Psoas muscle (tissue), 8 donors: Measurements from ENCODE around the gene MRTFB. TPM values are rescaled to one million over a fixed set of nuclear protein-coding genes. Genes with fewer than 3 reads are reported as not detected.

Experiments used
- ATAC-seq, 4 donors: fragments of 200-7000 bp; cut with Tn5 transposase; one replicate each; pipeline ENCODE4 v1.9.1; 2020; ENCODE audit warnings: moderate library complexity in 3 of 4, mild to moderate bottlenecking in 2 of 4
- DNase-seq, 2 donors: peaks; one replicate each; pipeline ENCODE4 v3.0.0-alpha.2; 2020
- H3K27ac ChIP-seq: fragments of 200-600 bp; one replicate; pipeline ENCODE4 v1.8.0; 2022
- H3K27me3 ChIP-seq, 3 donors: fragments of 200-600 bp in 1 of 3; one replicate each; pipeline versions ENCODE4 v1.6.1 to v1.8.0; 2013 to 2022; ENCODE audit warnings: low read length in 2 of 3, mild to moderate bottlenecking in 2 of 3, moderate library complexity in 1 of 3; ENCODE audit not compliant: insufficient read depth in 3 of 3
- H3K36me3 ChIP-seq, 2 donors: fragments of 200-600 bp in 1 of 2; one replicate each; pipeline versions ENCODE4 v1.6.1 to v1.8.0; 2013 to 2022; ENCODE audit warnings: low read depth in 1 of 2, mild to moderate bottlenecking in 1 of 2, moderate library complexity in 1 of 2; ENCODE audit not compliant: insufficient read depth in 1 of 2
- H3K4me1 ChIP-seq: fragments of 200-600 bp; one replicate; pipeline ENCODE4 v1.8.0; 2022
- H3K4me3 ChIP-seq: fragments of 200-600 bp; one replicate; pipeline ENCODE4 v1.8.0; 2022; ENCODE audit warnings: mild to moderate bottlenecking
- H3K9me3 ChIP-seq: fragments of 200-600 bp; one replicate; pipeline ENCODE4 v1.8.0; 2022
- CTCF ChIP-seq: fragments of 200-600 bp; IDR thresholded peaks from one replicate; pipeline ENCODE4 v1.8.0; 2022; ENCODE audit warnings: antibody characterized with exemption
- WGBS, 3 donors: extraction: QIAGEN DNeasy Blood & Tissue Kit; methylation state at CpG; one replicate each; pipeline versions ENCODE4 v1.1.6 to v1.1.7; 2013; 5-methylcytosine and 5-hydroxymethylcytosine counted together
- intact Hi-C, 2 donors: fragments of 100-400 bp; cut with DNase I; formaldehyde crosslinking; loops; one replicate each; pipeline versions ENCODE4 v1.11.0 to v1.14.2; 2022
- polyA plus RNA-seq, 3 donors: library from polyadenylated mRNA; stranded (reverse); fragments of 200-250 nt; gene quantifications; one replicate each; pipeline ENCODE4 v1.2.3, GENCODE V29; 2013
- total RNA-seq, 4 donors: library from RNA; stranded (reverse); fragmentation: NEBNext Ultra II Directional in 2 of 4; extraction: Animal tissue kit (Norgen Biotek cat#: 25700) in 2 of 4; gene quantifications; one replicate each; pipeline versions ENCODE4 v1.2.1 to v1.2.4, GENCODE V29; 2021 to 2023
- donor health status: healthy with polysubstance abuse.
- donor health status: DM: no; HTN: no; CAD: no; lungs with moderate emphysema.
- donor health status: Bipolar disorder and iron deficiency.
- donor health status: healthy.
- donor health status: DM: yes; HTN: yes; CAD: no.
- donor health status: DM: no; HTN: no; CAD: no.
- donor health status: DM: no; HTN: no; CAD: no.
- donor health status: DM: yes; HTN: yes; CAD: no.

MRTFB gene
- total and polyA plus RNA-seq, 7 donors = 2.7 to 26.3 (median 14.1) TPM

GRCh38 chr16:14148569-14148968 lies 77.5 kb downstream of the MRTFB start:
- 70 to 80% (median 77%) methylated on average over 8 of the region's 8 CpGs for WGBS, 3 donors
- Histone ChIP-seq H3K9me3 (no peaks in the 10 kb centered on the region), H3K27me3 (no peaks in the 10 kb centered on the region), H3K4me1 (peaks cover 9% of the 10 kb centered on the region), H3K36me3 (no peaks in the 10 kb centered on the region), H3K4me3 (no peak overlapping the region), H3K27ac (no peak overlapping the region)
- intact Hi-C loops = no loop called here
- DNase-seq = no peak
- ATAC-seq = peak in 3 of 4 donors; percentile 51 to 58 (median 57)
- TF ChIP-seq CTCF = no peak

- intact Hi-C loops = no loop called here
- 73 to 94% (median 85%) methylated on average over 5 of the region's 5 CpGs for WGBS, 3 donors
- Histone ChIP-seq H3K27ac (no peak overlapping the region), H3K4me3 (no peak overlapping the region), H3K9me3 (no peaks in the 10 kb centered on the region), H3K4me1 (peaks cover 12% of the 10 kb centered on the region), H3K36me3 (no peaks in the 10 kb centered on the region), H3K27me3 (no peaks in the 10 kb centered on the region)
- ATAC-seq (no peak), DNase-seq (no peak)
- no peak for TF ChIP-seq CTCF
Observed at GRCh38 chr16:14150796-14151195, 79.7 kb downstream of the MRTFB start.

- intact Hi-C loops = no loop called here
- peaks cover 12% of the 10 kb centered on the region for H3K4me1 ChIP-seq
Observed at GRCh38 chr16:14151256-14152030, 80.3 kb downstream of the MRTFB start.

GRCh38 chr16:14155572-14156190 lies 84.6 kb downstream of the MRTFB start:
- no peak for TF ChIP-seq CTCF
- H3K4me3 ChIP-seq = no peak overlapping the region
- no peak for ATAC-seq
- no peaks in the 10 kb centered on the region for H3K9me3 ChIP-seq
- H3K27me3 ChIP-seq = no peaks in the 10 kb centered on the region
- no peaks in the 10 kb centered on the region for H3K36me3 ChIP-seq
- no peak overlapping the region for H3K27ac ChIP-seq
- 48 to 56% (median 51%) methylated on average over 4 of the region's 4 CpGs for WGBS, 3 donors
- DNase-seq = no peak
- intact Hi-C loops = no loop called here
- peaks cover 12% of the 10 kb centered on the region for H3K4me1 ChIP-seq

More at GRCh38 chr16:14151256-14152030, 80.3 kb downstream of the MRTFB start:
- no peak overlapping the region for H3K4me3 ChIP-seq
- H3K9me3 ChIP-seq = no peaks in the 10 kb centered on the region
- no peaks in the 10 kb centered on the region for H3K36me3 ChIP-seq
- no peak for TF ChIP-seq CTCF
- no peaks in the 10 kb centered on the region for H3K27me3 ChIP-seq
- ATAC-seq = peak in 3 of 4 donors; percentile 48 to 81 (median 64)
- WGBS, 3 donors = 33 to 57% (median 35%) methylated on average over 2 of the region's 2 CpGs
- DNase-seq = no peak
- H3K27ac ChIP-seq = no peak overlapping the region
